GM19023 (cell line): ENCODE measurements around the gene IL4R.
A peak's percentile ranks its signal among the peaks of the same experiment; 100 is the strongest.
"Not testable (repeated sequence)": the region's sequence is repeated elsewhere in the genome, so short reads cannot be mapped to it uniquely, and the experiment has no call there.

ENCODE experiments used
- ATAC-seq: cut with Tn5 transposase; IDR thresholded peaks from one replicate; pipeline ENCODE4 v1.9.1; 2021; ENCODE audit warnings: mild to moderate bottlenecking, moderate library complexity; ENCODE audit not compliant: unreplicated experiment

IL4R gene

GRCh38 chr16:27313422-27314160 is at the start of gene IL4R:
Gene IL4R, plus strand, starts transcription at chr16:27313974. Its CDS starts 26,230 bp downstream, at chr16:27340204.
- ATAC-seq: peak; percentile 67

DNA sequence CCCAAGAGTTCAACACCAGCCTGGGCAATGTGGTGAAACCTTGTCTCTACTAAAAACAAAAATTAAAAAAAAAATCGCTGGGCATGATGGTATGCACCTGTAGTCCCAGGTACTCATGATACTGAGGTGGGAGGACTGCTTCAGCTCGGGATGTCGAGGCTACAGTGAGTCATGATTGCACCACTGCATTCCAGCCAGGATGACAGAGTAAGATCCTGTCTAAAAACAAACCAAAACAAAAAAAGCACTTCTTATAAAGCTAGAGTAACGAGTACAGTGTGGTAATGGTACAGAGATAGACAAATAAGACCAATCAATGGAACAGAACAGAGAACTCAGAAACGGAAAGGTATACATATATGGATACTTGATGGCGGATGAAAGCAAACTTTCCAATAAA is 49.6 kb upstream of the IL4R start:
- ATAC-seq: no peak

DNA sequence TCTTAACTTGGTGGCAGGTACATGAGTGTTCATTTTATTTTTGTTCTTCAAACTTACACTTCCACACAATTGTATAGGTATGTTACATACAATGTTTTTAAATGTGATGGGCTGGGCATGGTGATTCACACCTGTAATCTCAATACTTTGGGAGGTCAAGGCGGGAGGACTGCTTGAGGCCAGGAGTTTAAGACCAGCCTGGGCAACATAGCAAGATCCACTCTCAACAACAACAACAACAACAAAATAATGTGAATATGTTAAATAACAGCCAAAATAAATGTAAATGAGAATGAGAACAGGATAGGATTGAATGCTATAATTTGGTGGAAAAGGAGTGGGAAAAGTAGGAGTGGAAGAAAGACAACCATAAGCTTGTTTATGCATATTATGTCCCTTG is 47.8 kb upstream of the IL4R start:
- no peak for ATAC-seq

- ATAC-seq: no peak
Observed at GRCh38 chr16:27267037-27267677, 46.6 kb upstream of the IL4R start.

GRCh38 chr16:27268376-27269299 is 45.1 kb upstream of the IL4R start, which contains the start of gene NSMCE1:
Gene NSMCE1, minus strand, starts transcription at chr16:27268772. Its CDS starts 11,202 bp downstream, at chr16:27257570.
- peak; percentile 97 for ATAC-seq

DNA sequence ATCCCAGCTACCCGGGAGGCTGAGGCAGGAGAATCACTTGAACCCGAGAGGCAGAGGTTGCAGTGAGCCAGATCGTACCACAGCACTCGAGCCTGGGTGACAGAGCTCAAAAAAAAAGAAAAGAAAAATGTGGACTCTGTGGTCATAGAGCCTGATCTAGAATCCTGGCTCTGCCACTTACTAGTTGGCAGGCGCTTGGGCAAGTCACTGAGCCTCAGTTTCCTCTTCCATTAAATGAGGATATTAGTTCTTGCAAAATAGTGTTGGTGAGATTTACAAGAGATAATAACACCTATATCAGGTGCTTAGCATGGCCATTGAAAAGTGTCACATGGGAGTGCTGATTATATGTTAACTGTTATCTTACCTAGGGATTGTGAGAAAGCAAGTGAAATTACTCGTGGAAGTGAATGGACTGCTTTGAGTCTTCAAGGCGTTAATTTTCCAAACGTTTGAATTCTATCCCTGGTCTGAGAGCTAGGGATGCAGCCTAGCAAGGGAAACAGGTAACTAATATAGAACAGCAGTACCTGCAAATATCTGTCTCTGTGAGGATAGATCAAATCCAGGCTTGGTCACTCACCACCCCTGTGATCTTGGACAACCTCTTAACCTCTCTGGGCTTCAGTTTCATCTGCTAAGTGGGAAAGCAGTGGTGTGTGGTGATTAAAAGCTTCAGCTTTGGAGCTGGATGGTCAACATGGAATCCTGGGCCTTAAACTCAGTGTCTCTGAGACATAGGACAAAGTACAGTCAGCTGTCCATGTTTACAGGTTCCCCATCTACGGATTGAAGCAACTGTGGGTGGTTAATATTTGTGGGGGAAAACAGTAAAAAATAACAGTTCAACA is 44.2 kb upstream of the IL4R start:
- no peak for ATAC-seq

DNA sequence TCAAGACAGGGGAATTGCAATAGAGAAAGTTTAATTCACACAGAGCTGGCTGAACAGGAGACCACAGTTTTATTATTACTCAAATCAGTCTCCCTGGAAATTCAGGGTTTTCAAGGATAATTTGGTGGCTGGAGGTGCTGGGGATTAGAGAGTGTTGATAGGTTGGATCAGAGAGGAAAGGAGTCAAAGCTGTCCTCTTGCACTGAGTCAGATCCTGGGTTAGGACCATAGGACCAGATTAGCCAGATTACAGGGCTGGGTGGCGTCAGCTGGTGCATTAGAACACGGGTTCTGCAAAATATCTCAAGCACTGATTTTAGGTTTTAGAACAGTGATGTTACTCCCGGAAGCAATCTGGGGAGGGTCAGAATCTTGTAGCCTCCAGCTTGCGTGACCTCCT is 43.4 kb upstream of the IL4R start:
- no peak for ATAC-seq

DNA sequence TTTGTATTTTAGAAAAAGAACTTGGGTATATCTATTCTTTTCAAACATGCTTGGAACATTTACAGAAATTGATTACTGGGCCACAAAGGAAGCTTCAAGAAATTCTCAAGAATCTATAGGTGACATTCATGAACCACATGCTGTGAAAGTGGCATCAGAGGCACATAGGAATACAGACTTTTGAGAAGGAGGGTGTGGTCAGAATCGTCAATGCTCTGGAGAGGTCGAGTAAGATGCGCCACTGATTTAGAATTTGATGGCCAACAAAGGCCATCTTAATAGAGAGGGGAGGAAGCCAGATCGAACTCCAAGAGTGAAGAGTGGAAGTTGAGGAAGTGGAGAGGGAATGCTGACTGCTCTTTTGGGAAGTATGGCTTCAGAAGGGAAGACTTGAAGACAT is 41.7 kb upstream of the IL4R start:
- ATAC-seq: no peak

- ATAC-seq: not testable (repeated sequence)
Observed at GRCh38 chr16:27272697-27273096, 41.1 kb upstream of the IL4R start.

DNA sequence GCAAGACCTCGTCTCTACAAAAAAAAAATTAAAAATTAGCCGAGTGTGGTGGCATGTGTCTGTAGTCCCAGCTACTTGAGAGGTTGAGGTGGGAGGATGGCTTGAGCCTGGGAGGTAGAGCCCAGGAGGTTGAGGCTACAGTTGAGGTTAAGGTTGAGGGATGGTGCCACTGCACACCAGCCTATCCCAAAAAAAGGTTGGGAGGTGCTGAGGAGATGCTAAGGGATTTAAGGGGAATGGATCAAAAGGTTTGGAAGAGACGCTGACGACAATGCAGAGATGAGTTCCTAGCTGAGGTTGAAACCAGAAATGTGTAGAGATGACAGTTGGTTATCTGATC is 40.5 kb upstream of the IL4R start:
- no peak for ATAC-seq

- ATAC-seq: peak; percentile 54
Observed at GRCh38 chr16:27273670-27274423, 39.9 kb upstream of the IL4R start.

DNA sequence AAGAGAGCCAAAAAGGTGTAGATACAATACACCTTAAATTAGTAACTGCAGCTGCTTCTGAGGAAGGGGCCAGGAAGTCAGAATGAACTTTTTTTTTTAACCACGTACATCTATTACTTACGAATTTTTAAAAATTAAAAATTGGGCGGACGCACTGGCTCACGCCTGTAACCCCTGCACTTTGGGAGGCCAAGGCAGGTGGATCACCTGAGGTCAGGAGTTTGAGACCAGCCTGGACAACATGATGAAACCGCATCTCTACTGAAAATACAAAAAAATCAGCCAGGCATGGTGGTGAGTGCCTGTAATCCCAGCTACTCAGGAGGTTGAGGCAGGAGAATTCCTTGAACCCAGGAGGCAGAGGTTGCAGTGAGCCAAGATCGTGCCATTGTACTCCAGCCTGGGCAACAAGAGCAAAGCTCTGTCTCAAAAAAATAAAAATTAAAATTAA is 39.3 kb upstream of the IL4R start:
- not testable (repeated sequence) for ATAC-seq

- ATAC-seq: no peak
Observed at GRCh38 chr16:27275394-27275793, 38.4 kb upstream of the IL4R start.

DNA sequence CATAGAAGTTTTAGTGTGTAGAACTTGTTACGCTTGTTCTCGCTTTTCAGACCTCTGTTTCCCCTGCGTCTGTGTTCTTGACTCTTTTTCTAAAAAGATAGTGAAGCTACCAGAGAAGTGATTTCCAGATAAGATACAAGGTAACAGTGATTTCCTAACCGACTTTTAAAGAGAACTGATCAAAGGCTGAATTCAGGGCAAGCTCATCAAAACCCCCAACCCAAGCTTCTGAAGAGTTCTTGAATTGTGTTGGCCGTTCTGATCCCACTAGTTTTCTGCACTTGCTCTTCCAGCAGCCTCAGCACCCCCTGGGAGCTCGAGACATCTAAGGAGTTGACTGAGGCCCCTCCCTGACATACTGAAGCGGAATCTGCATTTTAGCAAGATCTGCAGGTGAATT is 32.5 kb upstream of the IL4R start:
- no peak for ATAC-seq

GRCh38 chr16:27284865-27285675 is 28.7 kb upstream of the IL4R start:
- ATAC-seq: no peak

GRCh38 chr16:27285676-27286196 is 28.0 kb upstream of the IL4R start:
- ATAC-seq: no peak

DNA sequence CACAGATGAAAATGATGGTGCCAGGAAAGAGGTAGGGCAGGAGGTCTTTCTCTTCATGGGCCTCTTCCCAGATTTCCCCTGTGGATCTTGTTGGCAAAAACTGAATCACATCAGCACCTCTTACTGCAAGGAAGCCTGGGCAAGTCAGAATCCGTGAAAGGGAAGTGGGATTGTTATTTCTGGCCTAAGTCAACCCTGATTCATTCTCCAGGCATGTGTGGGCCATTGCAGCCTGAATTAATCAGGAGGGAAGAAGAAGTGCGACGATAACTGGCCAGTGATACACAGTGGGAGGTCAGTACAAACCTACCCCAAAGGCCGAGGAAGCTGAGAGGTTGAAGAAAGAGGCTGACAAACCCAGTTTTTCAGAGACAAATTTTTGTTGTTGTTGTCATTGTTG is 27.3 kb upstream of the IL4R start:
- ATAC-seq: no peak

DNA sequence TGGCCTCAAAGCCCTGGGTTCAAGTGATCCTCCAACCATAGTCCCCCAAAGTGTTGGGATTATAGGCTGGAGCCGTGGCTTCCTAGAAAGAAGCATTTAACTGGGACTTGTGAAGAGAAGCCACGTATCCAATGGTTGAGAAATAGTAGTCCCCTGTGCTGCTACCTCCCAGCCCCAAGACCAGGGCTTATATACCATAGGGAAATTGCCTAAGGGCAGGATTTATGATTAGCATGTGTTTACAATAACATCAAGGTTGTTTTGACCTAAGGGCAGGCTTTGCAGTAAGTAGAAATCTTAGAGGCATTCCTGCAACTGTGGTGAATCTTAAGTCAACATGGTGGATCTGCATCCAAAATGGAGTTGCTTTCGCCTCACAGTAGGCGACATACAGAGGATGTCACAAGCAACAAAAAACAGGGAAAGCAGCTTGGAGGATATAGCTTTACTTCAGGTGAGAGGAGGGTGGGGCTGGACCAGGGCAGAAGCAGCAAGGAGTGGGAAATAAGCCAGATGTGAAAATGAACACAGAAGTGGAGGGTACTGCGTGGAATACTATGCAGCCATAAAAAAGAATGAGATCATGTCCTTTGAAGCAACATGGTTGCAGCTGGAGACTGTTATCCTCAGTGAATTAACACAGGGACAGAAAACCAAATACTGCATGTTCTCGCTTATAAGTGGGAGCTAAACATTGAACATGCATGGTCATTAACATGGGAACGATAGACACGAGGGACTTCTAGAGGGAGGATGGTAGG is 26.5 kb upstream of the IL4R start:
- no peak for ATAC-seq
